Type B pancreatic cell (in vitro differentiated cells): ENCODE data around the gene TSPAN15. TPM values are rescaled to one million over a fixed set of nuclear protein-coding genes. Genes with fewer than 3 reads are reported as not detected.

Experiments used
- DNase-seq: peaks from one replicate; pipeline ENCODE4 v3.0.0; 2021; ENCODE audit warnings: mixed read lengths; ENCODE audit not compliant: unreplicated experiment; ENCODE audit errors: extremely low spot score
- H3K27ac Mint-ChIP-seq: 2 replicates; pipeline ENCODE4 v1.8.0; 2021; ENCODE audit warnings: mild to moderate bottlenecking, mixed read lengths
- H3K27me3 Mint-ChIP-seq: 2 replicates; pipeline ENCODE4 v1.8.0; 2021; ENCODE audit warnings: mixed read lengths
- H3K36me3 Mint-ChIP-seq: 2 replicates; pipeline ENCODE4 v1.8.0; 2021; ENCODE audit warnings: mixed read lengths
- H3K4me1 Mint-ChIP-seq: one replicate; pipeline ENCODE4 v1.8.0; 2021; ENCODE audit warnings: mixed read lengths; ENCODE audit not compliant: unreplicated experiment
- H3K4me3 Mint-ChIP-seq: 2 replicates; pipeline ENCODE4 v1.8.0; 2021; ENCODE audit warnings: mild to moderate bottlenecking, mixed read lengths
- H3K9me3 Mint-ChIP-seq: 2 replicates; pipeline ENCODE4 v1.8.0; 2021; ENCODE audit warnings: mixed read lengths
- CTCF ChIP-seq: fragments of 200-600 bp; sonication (generic); conservative IDR thresholded peaks from 2 replicates; pipeline ENCODE4 v1.5.0; 2021; ENCODE audit warnings: antibody characterized with exemption, mild to moderate bottlenecking
- total RNA-seq: library from RNA; stranded (reverse); gene quantifications from 2 replicates; pipeline ENCODE4 v1.2.1, GENCODE V29; 2021; ENCODE audit warnings: low replicate concordance

TSPAN15 gene
- total RNA-seq, 1 donor from 2014 or later = 19.7 TPM

GRCh38 chr10:69405221-69405620 is 46.0 kb upstream of the TSPAN15 start:
- Mint-ChIP-seq H3K36me3 (peaks cover 11% of the 10 kb centered on the region), H3K4me1 (peaks cover 9% of the 10 kb centered on the region), H3K9me3 (no peaks in the 10 kb centered on the region), H3K27me3 (no peaks in the 10 kb centered on the region), H3K27ac (no peak overlapping the region), H3K4me3 (no peak overlapping the region)
- no peak for DNase-seq
- TF ChIP-seq CTCF = no peak

- no peak for TF ChIP-seq CTCF
- Mint-ChIP-seq H3K36me3 (peaks cover 11% of the 10 kb centered on the region), H3K4me1 (peaks cover 17% of the 10 kb centered on the region), H3K27ac (peak overlapping the region; percentile 50), H3K9me3 (no peaks in the 10 kb centered on the region), H3K4me3 (no peak overlapping the region), H3K27me3 (no peaks in the 10 kb centered on the region)
- no peak for DNase-seq
Measured at GRCh38 chr10:69406302-69406811, 44.9 kb upstream of the TSPAN15 start.

- no peak for DNase-seq
- Mint-ChIP-seq H3K9me3 (no peaks in the 10 kb centered on the region), H3K27me3 (no peaks in the 10 kb centered on the region), H3K27ac (peak overlapping the region; percentile 66), H3K36me3 (peaks cover 11% of the 10 kb centered on the region), H3K4me3 (no peak overlapping the region), H3K4me1 (peaks cover 19% of the 10 kb centered on the region)
- no peak for TF ChIP-seq CTCF
Measured at GRCh38 chr10:69406816-69407580, 44.3 kb upstream of the TSPAN15 start.

GRCh38 chr10:69407621-69408301 is 43.5 kb upstream of the TSPAN15 start:
- Mint-ChIP-seq H3K9me3 (no peaks in the 10 kb centered on the region), H3K4me3 (no peak overlapping the region), H3K4me1 (peaks cover 19% of the 10 kb centered on the region), H3K27me3 (no peaks in the 10 kb centered on the region), H3K36me3 (peaks cover 11% of the 10 kb centered on the region), H3K27ac (peak overlapping the region; percentile 66)
- TF ChIP-seq CTCF = peak; percentile 46
- no peak for DNase-seq

- H3K4me3 Mint-ChIP-seq = peak overlapping the region; percentile 82
- peak; percentile 87 for TF ChIP-seq CTCF
- no peaks in the 10 kb centered on the region for H3K9me3 Mint-ChIP-seq
- H3K27ac Mint-ChIP-seq = peak overlapping the region; percentile 72
- H3K27me3 Mint-ChIP-seq = no peaks in the 10 kb centered on the region
- DNase-seq = peak; percentile 96
- peaks cover 19% of the 10 kb centered on the region for H3K4me1 Mint-ChIP-seq
- peaks cover 9% of the 10 kb centered on the region for H3K36me3 Mint-ChIP-seq
Measured at GRCh38 chr10:69408318-69409175, 42.7 kb upstream of the TSPAN15 start.
